NCI-H1105 treated with DMSO at 0.1 percent for 48 hours (cell line): Measurements from ENCODE around the gene ADD1.

ENCODE experiments used
- DNase-seq: peaks from one replicate; lab custom pipeline; 2025; lab: John Stamatoyannopoulos, UW

Gene ADD1

GRCh38 chr4:2963966-2964471 lies 120.4 kb downstream of the ADD1 start:
- DNase-seq, result no peak

- DNase-seq, result no peak
Measured at GRCh38 chr4:2964706-2965258, 121.1 kb downstream of the ADD1 start.

GRCh38 chr4:2965262-2965661 lies 121.6 kb downstream of the ADD1 start:
- no peak for DNase-seq

- no peak for DNase-seq
Measured at GRCh38 chr4:2968381-2968780, 124.7 kb downstream of the ADD1 start.

- DNase-seq, result no peak
Measured at GRCh38 chr4:2971275-2971674, 127.6 kb downstream of the ADD1 start.

- DNase-seq, result no peak
Measured at GRCh38 chr4:2977211-2978088, 133.8 kb downstream of the ADD1 start.
